IMR-90 (cell line): Measurements from ENCODE around the gene TMEM140. TPM values are rescaled to one million over a fixed set of nuclear protein-coding genes. Genes with fewer than 3 reads are reported as not detected.

Source experiments
- ATAC-seq: fragments of 200-7000 bp; cut with Tn5 transposase; 2 replicates; pipeline ENCODE4 v1.9.1; 2020; ENCODE audit warnings: low read depth, mild to moderate bottlenecking, moderate library complexity
- BruUV-seq: library from RNA; stranded (reverse); fragments of 400-500 nt; replicated peaks from 2 replicates; lab custom pipeline; 2021; lab: Mats Ljungman, UMichigan
- CTCF ChIA-PET: fragments of 300-600 bp; formaldehyde crosslinking; extraction: SDS; loops from one replicate; lab custom pipeline; 2021; ENCODE audit warnings: antibody characterized with exemption; lab: Yijun Ruan, JAX
- POLR2A ChIA-PET: fragments of 300-600 bp; sonication (Branson Sonifier 250); formaldehyde crosslinking; loops from one replicate; lab custom pipeline; 2022; ENCODE audit warnings: antibody characterized with exemption; ENCODE audit not compliant: unreplicated experiment; lab: Charles Lee
- DNase-seq: peaks from one replicate; pipeline ENCODE4 v3.0.0; 2013
- H2AFZ ChIP-seq: replicated peaks from 2 replicates; pipeline ENCODE3; 2013; ENCODE audit warnings: low read length, mild to moderate bottlenecking; ENCODE audit not compliant: poor library complexity
- H2AK5ac ChIP-seq: 2 replicates; pipeline ENCODE4 v1.6.1; 2013; ENCODE audit warnings: low read depth, low read length, inconsistent platforms
- H2AK9ac ChIP-seq: replicated peaks from 2 replicates; pipeline ENCODE3; 2013; ENCODE audit warnings: mild to moderate bottlenecking, low read depth, low read length, moderate library complexity; ENCODE audit not compliant: poor library complexity
- H2BK120ac ChIP-seq: 2 replicates; pipeline ENCODE4 v1.6.1; 2013; ENCODE audit warnings: low read depth, low read length, inconsistent platforms
- H2BK15ac ChIP-seq: 3 replicates; pipeline ENCODE4 v1.6.1; 2013; ENCODE audit warnings: low read depth, low read length, inconsistent platforms
- H2BK20ac ChIP-seq: 2 replicates; pipeline ENCODE4 v1.6.1; 2013; ENCODE audit warnings: low read depth, mild to moderate bottlenecking, inconsistent platforms, low read length, moderate library complexity
- H2BK5ac ChIP-seq: 2 replicates; pipeline ENCODE4 v1.6.1; 2013; ENCODE audit warnings: mild to moderate bottlenecking, low read depth, low read length, inconsistent platforms; ENCODE audit not compliant: poor library complexity, severe bottlenecking
- H3K14ac ChIP-seq: replicated peaks from 2 replicates; pipeline ENCODE4 v1.6.1; 2013; ENCODE audit warnings: low read depth, low read length, inconsistent platforms
- H3K18ac ChIP-seq: 2 replicates; pipeline ENCODE4 v1.6.1; 2013; ENCODE audit warnings: low read depth, low read length, control low read depth
- H3K23ac ChIP-seq: 2 replicates; pipeline ENCODE4 v1.6.1; 2013; ENCODE audit warnings: low read depth, low read length, inconsistent platforms
- H3K27ac ChIP-seq: 2 replicates; pipeline ENCODE4 v1.5.1; 2013; ENCODE audit warnings: mild to moderate bottlenecking, control low read depth, low read length; ENCODE audit not compliant: insufficient read depth
- H3K27me3 ChIP-seq: 2 replicates; pipeline ENCODE4 v1.6.1; 2013; ENCODE audit warnings: low read length; ENCODE audit not compliant: control insufficient read depth, insufficient read depth
- H3K36me3 ChIP-seq: 2 replicates; pipeline ENCODE4 v1.6.1; 2013; ENCODE audit warnings: low read length, mixed read lengths; ENCODE audit not compliant: control insufficient read depth, insufficient read depth
- H3K4ac ChIP-seq: 2 replicates; pipeline ENCODE4 v1.6.1; 2013; ENCODE audit warnings: low read depth, low read length, inconsistent platforms
- H3K4me1 ChIP-seq: 2 replicates; pipeline ENCODE4 v1.6.1; 2013; ENCODE audit warnings: low read length, mixed read lengths; ENCODE audit not compliant: control insufficient read depth, insufficient read depth
- H3K4me2 ChIP-seq: 2 replicates; pipeline ENCODE4 v1.6.1; 2013; ENCODE audit warnings: low read depth, mild to moderate bottlenecking, control low read depth, low read length, moderate library complexity
- H3K4me3 ChIP-seq: 2 replicates; pipeline ENCODE4 v1.5.1; 2013; ENCODE audit warnings: low read depth, mild to moderate bottlenecking, control low read depth, low read length, moderate library complexity; ENCODE audit not compliant: insufficient read depth
- H3K56ac ChIP-seq: 2 replicates; pipeline ENCODE4 v1.6.1; 2013; ENCODE audit warnings: low read length, inconsistent platforms; ENCODE audit not compliant: insufficient read depth; ENCODE audit errors: extremely low read depth
- H3K79me1 ChIP-seq, 2 experiments: 2 replicates each; pipeline ENCODE4 v1.6.1; 2013; ENCODE audit warnings: low read length in 2 of 2, inconsistent platforms in 1 of 2, low read depth in 1 of 2
- H3K9ac ChIP-seq: 2 replicates; pipeline ENCODE4 v1.6.1; 2013; ENCODE audit warnings: low read depth, low read length, control low read depth
- H3K9me1 ChIP-seq: 2 replicates; pipeline ENCODE4 v1.6.1; 2013; ENCODE audit warnings: low read length, inconsistent platforms; ENCODE audit not compliant: insufficient read depth
- H3K9me3 ChIP-seq: 2 replicates; pipeline ENCODE4 v1.6.1; 2013; ENCODE audit warnings: low read length; ENCODE audit not compliant: control insufficient read depth, insufficient read depth
- H4K20me1 ChIP-seq: 2 replicates; pipeline ENCODE4 v1.6.1; 2013; ENCODE audit warnings: low read length, inconsistent platforms; ENCODE audit not compliant: insufficient read depth
- H4K5ac ChIP-seq: 2 replicates; pipeline ENCODE4 v1.6.1; 2013; ENCODE audit warnings: mild to moderate bottlenecking, low read depth, low read length, control low read depth
- H4K8ac ChIP-seq, 2 experiments: 2 replicates each; pipeline ENCODE4 v1.6.1; 2013; ENCODE audit warnings: low read depth in 2 of 2, low read length in 2 of 2, control low read depth in 1 of 2, inconsistent platforms in 1 of 2
- H4K91ac ChIP-seq: 2 replicates; pipeline ENCODE4 v1.6.1; 2013; ENCODE audit warnings: low read depth, low read length, inconsistent platforms; ENCODE audit not compliant: insufficient read depth
- BHLHE40 ChIP-seq: fragments of 150-350 bp; IDR thresholded peaks from 2 replicates; pipeline ENCODE4 v1.6.1; 2016; ENCODE audit warnings: mild to moderate bottlenecking, low read depth, low read length
- CEBPB ChIP-seq: IDR thresholded peaks from 2 replicates; pipeline ENCODE4 v1.6.1; 2012; ENCODE audit warnings: low read depth, low read length, improper control_type of control experiment
- CHD1 ChIP-seq: IDR thresholded peaks from 2 replicates; pipeline ENCODE4 v1.6.1; 2012; ENCODE audit warnings: low read depth, low read length, improper control_type of control experiment
- ELK1 ChIP-seq: fragments of 150-350 bp; IDR thresholded peaks from 2 replicates; pipeline ENCODE4 v1.6.1; 2016; ENCODE audit warnings: low read depth, mild to moderate bottlenecking, low read length, moderate library complexity, borderline replicate concordance
- FOS ChIP-seq: fragments of 150-350 bp; IDR thresholded peaks from 2 replicates; pipeline ENCODE4 v1.6.1; 2016; ENCODE audit warnings: low read depth, low read length
- MAFK ChIP-seq: IDR thresholded peaks from 2 replicates; pipeline ENCODE4 v1.6.1; 2012; ENCODE audit warnings: low read depth, low read length, improper control_type of control experiment
- MAZ ChIP-seq: IDR thresholded peaks from 2 replicates; pipeline ENCODE4 v1.6.1; 2012; ENCODE audit warnings: low read depth, mild to moderate bottlenecking, low read length, improper control_type of control experiment, moderate library complexity, borderline replicate concordance
- MXI1 ChIP-seq: IDR thresholded peaks from 2 replicates; pipeline ENCODE4 v1.6.1; 2012; ENCODE audit warnings: low read depth, mild to moderate bottlenecking, low read length, moderate library complexity, borderline replicate concordance
- NFE2L2 ChIP-seq: fragments of 150-350 bp; IDR thresholded peaks from 2 replicates; pipeline ENCODE4 v1.6.1; 2016; ENCODE audit warnings: low read depth, mild to moderate bottlenecking, low read length
- POLR2A ChIP-seq: IDR thresholded peaks from 2 replicates; pipeline ENCODE4 v1.6.1; 2012; ENCODE audit warnings: mild to moderate bottlenecking, low read depth, low read length
- RAD21 ChIP-seq: IDR thresholded peaks from 2 replicates; pipeline ENCODE4 v1.6.1; 2012; ENCODE audit warnings: low read length, improper control_type of control experiment
- RFX5 ChIP-seq: IDR thresholded peaks from 2 replicates; pipeline ENCODE4 v1.8.0; 2012; ENCODE audit warnings: low read depth, mild to moderate bottlenecking, low read length, moderate library complexity
- SMC3 ChIP-seq: fragments of 150-350 bp; IDR thresholded peaks from 2 replicates; pipeline ENCODE4 v1.6.1; 2016; ENCODE audit warnings: low read depth, mild to moderate bottlenecking, antibody characterized with exemption, low read length, moderate library complexity
- USF2 ChIP-seq: fragments of 150-350 bp; IDR thresholded peaks from 2 replicates; pipeline ENCODE4 v1.6.1; 2017; ENCODE audit warnings: mild to moderate bottlenecking, antibody characterized with exemption, low read length, low read depth
- WGBS, 2 experiments: methylation state at CpG; one replicate each; pipeline versions ENCODE4 v1.1.5 to v1.1.7; 2013; ENCODE audit warnings: missing lambda C conversion rate in 2 of 2; ENCODE audit not compliant: insufficient read length in 1 of 2; ENCODE audit errors: extremely low coverage in 2 of 2; 5-methylcytosine and 5-hydroxymethylcytosine counted together
- dilution Hi-C: fragments of 300-500 bp; cut with HindIII; formaldehyde crosslinking; loops from one replicate; pipeline ENCODE4 v1.14.3; 2018; ENCODE audit warnings: low sequenced_read_pairs; ENCODE audit not compliant: unreplicated experiment
- in situ Hi-C: fragments of 300-500 bp; cut with MboI; formaldehyde crosslinking; loops from 3 replicates; pipeline ENCODE4 v1.14.3; 2019; ENCODE audit warnings: low sequenced_read_pairs, inconsistent platforms, mixed read lengths
- intact Hi-C: fragments of 100-400 bp; cut with micrococcal nuclease; formaldehyde crosslinking; loops from 2 replicates; pipeline ENCODE4 v1.10.0; 2022
- polyA plus RNA-seq, 3 experiments: library from polyadenylated mRNA; depleted of rRNA; stranded (reverse); fragments of >200 nt; gene quantifications; 2 replicates each; pipeline ENCODE4 v1.2.3, GENCODE V29; 2012; ENCODE audit warnings: low replicate concordance in 1 of 3
- total RNA-seq: library from RNA; depleted of rRNA; stranded (reverse); fragments of >200 nt; gene quantifications from 2 replicates; pipeline ENCODE4 v1.2.3, GENCODE V29; 2012

Gene TMEM140
- total and polyA plus RNA-seq, 2 of the 4 experiments (the other 2 are of a cell fraction), result 0.24 to 0.72 TPM

GRCh38 chr7:135156290-135156689 is 8.4 kb downstream of the TMEM140 start:
- Histone ChIP-seq H3K56ac (no peak overlapping the region), H4K5ac (no peak overlapping the region), H3K9ac (no peak overlapping the region), H3K4ac (no peak overlapping the region), H2AK9ac (no peak overlapping the region), H2BK15ac (no peak overlapping the region), H3K23ac (no peak overlapping the region), H3K4me2 (no peak overlapping the region), H3K9me3 (peaks cover 5% of the 10 kb centered on the region; the same call in 1 of the 2 replicates), H3K27ac (no peak overlapping the region), H3K18ac (no peak overlapping the region), H3K4me3 (no peak overlapping the region), H2AK5ac (no peak overlapping the region), H4K8ac (no peak overlapping the region), H2AFZ (no peak overlapping the region), H3K36me3 (no peaks in the 10 kb centered on the region), H3K14ac (no peak overlapping the region), H2BK20ac (no peak overlapping the region), H3K79me1 (peaks cover 0 to 18% of the 10 kb centered on the region in 2 experiments; a peak in 2 of 4 replicates), H3K9me1 (peaks cover 4% of the 10 kb centered on the region), H2BK120ac (no peak overlapping the region), H3K27me3 (no peaks in the 10 kb centered on the region), H4K91ac (no peak overlapping the region), H4K20me1 (no peaks in the 10 kb centered on the region), H3K4me1 (peaks cover 16% of the 10 kb centered on the region), H2BK5ac (no peak overlapping the region)
- dilution Hi-C loops (no loop called here), in situ Hi-C loops (no loop called here), intact Hi-C loops (no loop called here)
- BruUV-seq, result no TSS peak
- POLR2A ChIA-PET, result no interaction called here
- CTCF ChIA-PET, result no interaction called here
- DNase-seq, result no peak
- no peak for ATAC-seq
- TF ChIP-seq CHD1, result no peak
- TF ChIP-seq CEBPB, result no peak
- TF ChIP-seq MAZ, result no peak
- TF ChIP-seq MAFK, result no peak
- TF ChIP-seq MXI1, result no peak
- TF ChIP-seq BHLHE40, result no peak
- no peak for TF ChIP-seq SMC3
- no peak for TF ChIP-seq POLR2A
- TF ChIP-seq RAD21, result no peak
- no peak for TF ChIP-seq ELK1
- no peak for TF ChIP-seq USF2
- no peak for TF ChIP-seq NFE2L2
- TF ChIP-seq RFX5, result no peak
- TF ChIP-seq FOS, result no peak
- WGBS, 2 experiments, result no CpG with 5 or more reads among the region's 1 CpG
